ENCODE results near the gene IL4R. TPM values are rescaled to one million over a fixed set of nuclear protein-coding genes. Genes with fewer than 3 reads are reported as not detected.

The IL4R gene
- total RNA-seq, 1 experiment from 2014 or later: 29.6 TPM

DNA sequence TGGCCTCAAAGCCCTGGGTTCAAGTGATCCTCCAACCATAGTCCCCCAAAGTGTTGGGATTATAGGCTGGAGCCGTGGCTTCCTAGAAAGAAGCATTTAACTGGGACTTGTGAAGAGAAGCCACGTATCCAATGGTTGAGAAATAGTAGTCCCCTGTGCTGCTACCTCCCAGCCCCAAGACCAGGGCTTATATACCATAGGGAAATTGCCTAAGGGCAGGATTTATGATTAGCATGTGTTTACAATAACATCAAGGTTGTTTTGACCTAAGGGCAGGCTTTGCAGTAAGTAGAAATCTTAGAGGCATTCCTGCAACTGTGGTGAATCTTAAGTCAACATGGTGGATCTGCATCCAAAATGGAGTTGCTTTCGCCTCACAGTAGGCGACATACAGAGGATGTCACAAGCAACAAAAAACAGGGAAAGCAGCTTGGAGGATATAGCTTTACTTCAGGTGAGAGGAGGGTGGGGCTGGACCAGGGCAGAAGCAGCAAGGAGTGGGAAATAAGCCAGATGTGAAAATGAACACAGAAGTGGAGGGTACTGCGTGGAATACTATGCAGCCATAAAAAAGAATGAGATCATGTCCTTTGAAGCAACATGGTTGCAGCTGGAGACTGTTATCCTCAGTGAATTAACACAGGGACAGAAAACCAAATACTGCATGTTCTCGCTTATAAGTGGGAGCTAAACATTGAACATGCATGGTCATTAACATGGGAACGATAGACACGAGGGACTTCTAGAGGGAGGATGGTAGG lies 26.5 kb upstream of the IL4R start (continued):
- TF ChIP-seq YY1 (IDR thresholded peaks at IDR 0.05; ENCODE audit: extremely low read depth, insufficient replicate concordance, low read depth, low read length) (no peak), EZH2phosphoT487 (IDR thresholded peaks at IDR 0.05; ENCODE audit: borderline replicate concordance) (no peak), TCF7L2 (IDR thresholded peaks at IDR 0.05; ENCODE audit: borderline replicate concordance, extremely low read depth, insufficient read depth, insufficient read length) (no peak), SIN3A (IDR thresholded peaks at IDR 0.05; ENCODE audit: low read depth) (no peak), POLR2AphosphoS5 (IDR thresholded peaks at IDR 0.05; ENCODE audit: low read depth, low read length) (no peak), ZFX (IDR thresholded peaks at IDR 0.05) (no peak)
- TF ChIP-seq, protein P1, sequence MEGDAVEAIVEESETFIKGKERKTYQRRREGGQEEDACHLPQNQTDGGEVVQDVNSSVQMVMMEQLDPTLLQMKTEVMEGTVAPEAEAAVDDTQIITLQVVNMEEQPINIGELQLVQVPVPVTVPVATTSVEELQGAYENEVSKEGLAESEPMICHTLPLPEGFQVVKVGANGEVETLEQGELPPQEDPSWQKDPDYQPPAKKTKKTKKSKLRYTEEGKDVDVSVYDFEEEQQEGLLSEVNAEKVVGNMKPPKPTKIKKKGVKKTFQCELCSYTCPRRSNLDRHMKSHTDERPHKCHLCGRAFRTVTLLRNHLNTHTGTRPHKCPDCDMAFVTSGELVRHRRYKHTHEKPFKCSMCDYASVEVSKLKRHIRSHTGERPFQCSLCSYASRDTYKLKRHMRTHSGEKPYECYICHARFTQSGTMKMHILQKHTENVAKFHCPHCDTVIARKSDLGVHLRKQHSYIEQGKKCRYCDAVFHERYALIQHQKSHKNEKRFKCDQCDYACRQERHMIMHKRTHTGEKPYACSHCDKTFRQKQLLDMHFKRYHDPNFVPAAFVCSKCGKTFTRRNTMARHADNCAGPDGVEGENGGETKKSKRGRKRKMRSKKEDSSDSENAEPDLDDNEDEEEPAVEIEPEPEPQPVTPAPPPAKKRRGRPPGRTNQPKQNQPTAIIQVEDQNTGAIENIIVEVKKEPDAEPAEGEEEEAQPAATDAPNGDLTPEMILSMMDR (IDR thresholded peaks at IDR 0.05 in 2 of 3, conservative IDR thresholded peaks at IDR 0.05 in 1 of 3; ENCODE audit: borderline replicate concordance in 1 of 3, insufficient read depth in 1 of 3, low read depth in 2 of 3, low read length in 2 of 3): no peak

GRCh38 chr16:27287887-27288286 lies 25.9 kb upstream of the IL4R start:
- no peak for ATAC-seq
- Histone ChIP-seq H2AFZ (ENCODE audit: low read depth, low read length, poor library complexity, severe bottlenecking) (no peak overlapping the region), H3K4me3 (replicated peaks in 1 of 2; ENCODE audit: low read depth in 1 of 2, low read length in 2 of 2) (no peak overlapping the region), H3K27me3 (ENCODE audit: insufficient read depth, low read length) (no peaks in the 10 kb centered on the region), H4K20me1 (ENCODE audit: insufficient read depth) (no peaks in the 10 kb centered on the region), H3K9me2 (ENCODE audit: insufficient read depth) (no peaks in the 10 kb centered on the region), H3K9ac (ENCODE audit: low read length) (no peak overlapping the region), H3K79me2 (ENCODE audit: insufficient read depth, low read length) (no peaks in the 10 kb centered on the region), H3K4me1 (ENCODE audit: control insufficient read depth in 1 of 2, insufficient read depth in 2 of 2, low read length in 2 of 2) (peaks cover 9 to 18% of the 10 kb centered on the region in 2 experiments; a peak in 3 of 4 replicates), H3K36me3 (ENCODE audit: control insufficient read depth in 1 of 2, insufficient read depth in 2 of 2, low read length in 2 of 2) (no peaks in the 10 kb centered on the region), H3K9me3 (ENCODE audit: control insufficient read depth in 1 of 2, insufficient read depth in 1 of 2, low read depth in 1 of 2, low read length in 2 of 2) (no peaks in the 10 kb centered on the region), H3K27ac (ENCODE audit: low read depth, low read length) (no peak overlapping the region), H3K4me2 (ENCODE audit: low read length) (no peak overlapping the region)
- ChIA-PET POLR2A (no interaction called here), CTCF (no interaction called here), RAD21 (ENCODE audit: low non-redundant PET in 1 of 2, low total read pairs in 2 of 2, uncharacterized antibody in 2 of 2, unreplicated experiment in 2 of 2) (no interaction called here)
- intact Hi-C loops (cut with micrococcal nuclease): no loop called here
- no TSS peak for BruUV-seq (replicated peaks)
- no peak for DNase-seq (ENCODE audit: low read depth, low spot score)
- TF ChIP-seq SIN3A (IDR thresholded peaks at IDR 0.05; ENCODE audit: low read depth) (no peak), EZH2phosphoT487 (IDR thresholded peaks at IDR 0.05; ENCODE audit: borderline replicate concordance) (no peak), FOSL1 (IDR thresholded peaks at IDR 0.05; ENCODE audit: low read depth) (no peak), EZH2 (IDR thresholded peaks at IDR 0.05) (no peak), SRF (IDR thresholded peaks at IDR 0.05; ENCODE audit: low read depth) (no peak), ZFX (IDR thresholded peaks at IDR 0.05) (no peak), YY1 (IDR thresholded peaks at IDR 0.05; ENCODE audit: extremely low read depth, insufficient replicate concordance, low read depth, low read length) (no peak), ATF3 (IDR thresholded peaks at IDR 0.05) (no peak), POLR2AphosphoS5 (IDR thresholded peaks at IDR 0.05; ENCODE audit: low read depth, low read length) (no peak), POLR2A (IDR thresholded peaks at IDR 0.05; ENCODE audit: borderline replicate concordance, extremely low read depth, insufficient read depth, insufficient read length) (no peak), EGR1 (IDR thresholded peaks at IDR 0.05; ENCODE audit: low read depth) (no peak)
- TF ChIP-seq, protein P2, sequence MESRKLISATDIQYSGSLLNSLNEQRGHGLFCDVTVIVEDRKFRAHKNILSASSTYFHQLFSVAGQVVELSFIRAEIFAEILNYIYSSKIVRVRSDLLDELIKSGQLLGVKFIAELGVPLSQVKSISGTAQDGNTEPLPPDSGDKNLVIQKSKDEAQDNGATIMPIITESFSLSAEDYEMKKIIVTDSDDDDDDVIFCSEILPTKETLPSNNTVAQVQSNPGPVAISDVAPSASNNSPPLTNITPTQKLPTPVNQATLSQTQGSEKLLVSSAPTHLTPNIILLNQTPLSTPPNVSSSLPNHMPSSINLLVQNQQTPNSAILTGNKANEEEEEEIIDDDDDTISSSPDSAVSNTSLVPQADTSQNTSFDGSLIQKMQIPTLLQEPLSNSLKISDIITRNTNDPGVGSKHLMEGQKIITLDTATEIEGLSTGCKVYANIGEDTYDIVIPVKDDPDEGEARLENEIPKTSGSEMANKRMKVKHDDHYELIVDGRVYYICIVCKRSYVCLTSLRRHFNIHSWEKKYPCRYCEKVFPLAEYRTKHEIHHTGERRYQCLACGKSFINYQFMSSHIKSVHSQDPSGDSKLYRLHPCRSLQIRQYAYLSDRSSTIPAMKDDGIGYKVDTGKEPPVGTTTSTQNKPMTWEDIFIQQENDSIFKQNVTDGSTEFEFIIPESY (IDR thresholded peaks at IDR 0.05; ENCODE audit: extremely low read depth, insufficient replicate concordance, low read length): no peak
- TF ChIP-seq, protein P1 (IDR thresholded peaks at IDR 0.05 in 2 of 3, conservative IDR thresholded peaks at IDR 0.05 in 1 of 3; ENCODE audit: borderline replicate concordance in 1 of 3, insufficient read depth in 1 of 3, low read depth in 2 of 3, low read length in 2 of 3): no peak
